ENCODE data around the gene GPBAR1. TPM values are rescaled to one million over a fixed set of nuclear protein-coding genes. Genes with fewer than 3 reads are reported as not detected.

Gene GPBAR1
- total and polyA plus RNA-seq, 2 donors (not counting 1 experiment from before 2014, with no cell fraction given) = 0.66 to 0.81 TPM

- Mint-ChIP-seq H3K9me3 (ENCODE audit: insufficient read depth) (no peaks in the 10 kb centered on the region), H3K4me3 (no peak overlapping the region), H3K27me3 (no peaks in the 10 kb centered on the region), H3K4me1 (peaks cover 77% of the 10 kb centered on the region), H3K27ac (no peak overlapping the region)
- DNase-seq = no peak
- Histone ChIP-seq H3K27me3 (replicated peaks in 1 of 4; ENCODE audit: control extremely low read depth in 1 of 4, control insufficient read depth in 3 of 4, insufficient read depth in 4 of 4, low read length in 3 of 4) (no peaks in the 10 kb centered on the region), H3K36me3 (replicated peaks in 1 of 2; ENCODE audit: control extremely low read depth in 1 of 2, control insufficient read depth in 1 of 2, extremely low read depth in 1 of 2, insufficient read depth in 2 of 2, low read length in 1 of 2) (peaks cover 3 to 79% of the 10 kb centered on the region in 2 experiments), H3K9ac (ENCODE audit: low read length) (no peak overlapping the region), H3K4me1 (ENCODE audit: control insufficient read depth in 2 of 2, insufficient read depth in 2 of 2, low read length in 2 of 2) (peaks cover 68 to 76% of the 10 kb centered on the region in 2 donors), H3K79me2 (ENCODE audit: control insufficient read depth, insufficient read depth, low read length) (peaks cover 90% of the 10 kb centered on the region), H4K20me1 (ENCODE audit: control insufficient read depth, insufficient read depth, low read length, poor library complexity, severe bottlenecking) (peaks cover 95% of the 10 kb centered on the region), H3K27ac (ENCODE audit: low read length in 2 of 2) (peak overlapping the region in 1 of 2 donors; percentile 40), H2AFZ (ENCODE audit: insufficient read depth, low read depth, low read length, poor library complexity, severe bottlenecking) (no peak overlapping the region), H3K4me2 (replicated peaks; ENCODE audit: low read depth, low read length, poor library complexity, severe bottlenecking) (no peak overlapping the region), H3K9me3 (ENCODE audit: control extremely low read depth in 1 of 3, control insufficient read depth in 2 of 3, insufficient read depth in 1 of 3, low read length in 2 of 3) (no peaks in the 10 kb centered on the region), H3K4me3 (ENCODE audit: control extremely low read depth in 1 of 5, extremely low read depth in 1 of 5, insufficient read depth in 1 of 5, low read depth in 2 of 5, low read length in 4 of 5) (no peak overlapping the region)
- WGBS (ENCODE audit: insufficient coverage) = 80% methylated on average over 1 of the region's 3 CpGs
- ATAC-seq (ENCODE audit: low read depth) = no peak
- POLR2A ChIA-PET = no interaction called here
- CTCF ChIA-PET = interaction anchor here (0.9 to 1.5 kb wide), 2 partner anchors 9 to 11 kb away, joined by 3 to 5 read pairs; no protein-coding TSS in a partner anchor
- intact Hi-C loops (cut with micrococcal nuclease) = no loop called here
- no peak for TF ChIP-seq EZH2 (IDR thresholded peaks at IDR 0.05; ENCODE audit: borderline replicate concordance, insufficient read depth, low read depth, low read length, poor library complexity, severe bottlenecking)
- no peak for TF ChIP-seq CTCF (IDR thresholded peaks at IDR 0.05)
These were observed 33.9 kb upstream of the GPBAR1 start for GRCh38 chr2:218226903-218227302.

GRCh38 chr2:218228366-218229090, 32.3 kb upstream of the GPBAR1 start:
- H3K9ac ChIP-seq (ENCODE audit: low read length) = no peak overlapping the region
- peak overlapping the region; percentile 29 for H3K4me2 ChIP-seq (replicated peaks; ENCODE audit: low read depth, low read length, poor library complexity, severe bottlenecking)
- H3K27me3 ChIP-seq (replicated peaks in 1 of 4; ENCODE audit: control extremely low read depth in 1 of 4, control insufficient read depth in 3 of 4, insufficient read depth in 4 of 4, low read length in 3 of 4) = no peaks in the 10 kb centered on the region
- H3K4me1 Mint-ChIP-seq = peaks cover 63% of the 10 kb centered on the region
- H3K4me3 Mint-ChIP-seq = peak overlapping the region; percentile 65
- H4K20me1 ChIP-seq (ENCODE audit: control insufficient read depth, insufficient read depth, low read length, poor library complexity, severe bottlenecking) = peaks cover 94% of the 10 kb centered on the region
- H3K27ac Mint-ChIP-seq = peak overlapping the region; percentile 37
- intact Hi-C loops (cut with micrococcal nuclease) = loop anchor here (1.0 to 2.0 kb wide), 2 partner anchors 8 to 42 kb away; no protein-coding TSS in a partner anchor
- CTCF ChIA-PET = interaction anchor here (0.6 to 2.4 kb wide), 6 partner anchors 26 to 64 kb away, joined by 3 to 7 read pairs (median 4); partner anchors contain the start of genes AAMP, PNKD and TMBIM1
- H3K9me3 ChIP-seq (ENCODE audit: control extremely low read depth in 1 of 3, control insufficient read depth in 2 of 3, insufficient read depth in 1 of 3, low read length in 2 of 3) = no peaks in the 10 kb centered on the region
- POLR2A ChIA-PET = interaction anchor here (1.2 kb wide), 1 partner anchor 10 kb away, joined by 7 read pairs; no protein-coding TSS in a partner anchor
- no peaks in the 10 kb centered on the region for H3K9me3 Mint-ChIP-seq (ENCODE audit: insufficient read depth)
- no peak overlapping the region for H2AFZ ChIP-seq (ENCODE audit: insufficient read depth, low read depth, low read length, poor library complexity, severe bottlenecking)
- H3K4me3 ChIP-seq (ENCODE audit: control extremely low read depth in 1 of 5, extremely low read depth in 1 of 5, insufficient read depth in 1 of 5, low read depth in 2 of 5, low read length in 4 of 5) = no peak overlapping the region
- peaks cover 88% of the 10 kb centered on the region for H3K79me2 ChIP-seq (ENCODE audit: control insufficient read depth, insufficient read depth, low read length)
- peak overlapping the region; percentile 36 to 60 for H3K27ac ChIP-seq (ENCODE audit: low read length in 2 of 2)
- H3K4me1 ChIP-seq (ENCODE audit: control insufficient read depth in 2 of 2, insufficient read depth in 2 of 2, low read length in 2 of 2) = peaks cover 52 to 60% of the 10 kb centered on the region in 2 donors
- peaks cover 5 to 86% of the 10 kb centered on the region in 2 experiments for H3K36me3 ChIP-seq (replicated peaks in 1 of 2; ENCODE audit: control extremely low read depth in 1 of 2, control insufficient read depth in 1 of 2, extremely low read depth in 1 of 2, insufficient read depth in 2 of 2, low read length in 1 of 2)
- DNase-seq (no peak), ATAC-seq (ENCODE audit: low read depth) (no peak)
- TF ChIP-seq CTCF (IDR thresholded peaks at IDR 0.05) (no peak), EZH2 (IDR thresholded peaks at IDR 0.05; ENCODE audit: borderline replicate concordance, insufficient read depth, low read depth, low read length, poor library complexity, severe bottlenecking) (no peak)
- WGBS (ENCODE audit: insufficient coverage) = 95% methylated on average over 2 of the region's 6 CpGs
- H3K27me3 Mint-ChIP-seq = no peaks in the 10 kb centered on the region
